HG03280 (cell line): ENCODE results near the gene BTRC.

Experiments
- ATAC-seq: cut with Tn5 transposase; IDR thresholded peaks from one replicate; pipeline ENCODE4 v1.9.1; 2021; ENCODE audit warnings: mild to moderate bottlenecking, moderate library complexity; ENCODE audit not compliant: unreplicated experiment

The BTRC gene

GRCh38 chr10:101441541-101442455 lies 87.8 kb downstream of the BTRC start:
- ATAC-seq, result no peak

- no peak for ATAC-seq
These were observed 88.5 kb downstream of the BTRC start for GRCh38 chr10:101442456-101442800.

- ATAC-seq, result no peak
These were observed 90.3 kb downstream of the BTRC start for GRCh38 chr10:101444058-101444898.

- ATAC-seq, result no peak
These were observed 92.1 kb downstream of the BTRC start for GRCh38 chr10:101446071-101446470.

GRCh38 chr10:101446947-101447346 lies 93.0 kb downstream of the BTRC start:
- no peak for ATAC-seq

GRCh38 chr10:101447477-101447876 lies 93.5 kb downstream of the BTRC start:
- ATAC-seq, result no peak

- ATAC-seq, result no peak
These were observed 96.5 kb downstream of the BTRC start for GRCh38 chr10:101450277-101451080.

GRCh38 chr10:101451261-101451660 lies 97.3 kb downstream of the BTRC start:
- ATAC-seq, result no peak

- no peak for ATAC-seq
These were observed 97.7 kb downstream of the BTRC start for GRCh38 chr10:101451667-101452069.

- ATAC-seq, result no peak
These were observed 98.2 kb downstream of the BTRC start for GRCh38 chr10:101452176-101452575.

- ATAC-seq, result no peak
These were observed 98.6 kb downstream of the BTRC start for GRCh38 chr10:101452593-101452992.

GRCh38 chr10:101453318-101453717 lies 99.4 kb downstream of the BTRC start:
- ATAC-seq, result no peak

- no peak for ATAC-seq
These were observed 100.1 kb downstream of the BTRC start for GRCh38 chr10:101453791-101454718.

- no peak for ATAC-seq
These were observed 104.9 kb downstream of the BTRC start for GRCh38 chr10:101458869-101459268.

- ATAC-seq, result no peak
These were observed 110.1 kb downstream of the BTRC start for GRCh38 chr10:101464082-101464481.

- ATAC-seq, result no peak
These were observed 110.6 kb downstream of the BTRC start for GRCh38 chr10:101464599-101464998.

- no peak for ATAC-seq
These were observed 112.3 kb downstream of the BTRC start for GRCh38 chr10:101466016-101466912.

- ATAC-seq, result no peak
These were observed 113.4 kb downstream of the BTRC start for GRCh38 chr10:101467286-101467770.

GRCh38 chr10:101468159-101468558 lies 114.2 kb downstream of the BTRC start:
- no peak for ATAC-seq
